GM06990 (cell line): ENCODE results near the gene COL4A6.

Experiments
- DNase-seq: peaks from one replicate; pipeline ENCODE4 v3.0.0-alpha.2; 2011; ENCODE audit not compliant: insufficient read length; ENCODE audit errors: extremely low read depth
- H3K27me3 ChIP-seq: replicated peaks from 2 replicates; pipeline ENCODE4 v1.6.0; 2011; ENCODE audit warnings: low read length; ENCODE audit not compliant: control insufficient read depth, insufficient read depth
- H3K36me3 ChIP-seq: 2 replicates; pipeline ENCODE4 v1.5.1; 2011; ENCODE audit warnings: low read length; ENCODE audit not compliant: control insufficient read depth, insufficient read depth
- H3K4me3 ChIP-seq: replicated peaks from 2 replicates; pipeline ENCODE4 v1.5.1; 2011; ENCODE audit warnings: low read depth, mild to moderate bottlenecking, control low read depth, low read length
- TF ChIP-seq, protein P1 (sequence below): IDR thresholded peaks from 2 replicates; pipeline ENCODE4 v1.5.1; 2011; ENCODE audit warnings: low read length, control low read depth, mild to moderate bottlenecking, inconsistent platforms; ENCODE audit not compliant: insufficient read depth, poor library complexity, severe bottlenecking

The COL4A6 gene

DNA sequence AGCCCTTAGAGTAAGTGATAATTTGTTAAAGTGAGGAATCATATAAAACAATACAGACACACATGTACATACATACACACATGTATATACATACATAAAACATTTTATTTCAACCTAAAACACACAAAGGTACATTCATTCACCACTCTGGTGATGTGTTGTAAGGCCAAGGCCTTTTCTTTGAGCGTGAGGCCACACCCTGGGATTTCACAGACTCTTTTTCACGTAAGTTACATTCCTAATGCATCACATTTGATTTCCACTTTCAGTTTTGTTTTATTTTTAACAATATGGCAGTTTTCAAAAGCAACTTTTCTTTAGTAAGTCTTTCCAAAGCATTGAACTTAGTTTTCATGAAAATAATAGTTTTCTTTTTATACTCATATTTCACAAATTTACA lies 170.7 kb downstream of the COL4A6 start:
- Histone ChIP-seq H3K27me3 (no peaks in the 10 kb centered on the region), H3K36me3 (no peaks in the 10 kb centered on the region), H3K4me3 (no peak overlapping the region)
- DNase-seq, result no peak
- TF ChIP-seq, protein P1, sequence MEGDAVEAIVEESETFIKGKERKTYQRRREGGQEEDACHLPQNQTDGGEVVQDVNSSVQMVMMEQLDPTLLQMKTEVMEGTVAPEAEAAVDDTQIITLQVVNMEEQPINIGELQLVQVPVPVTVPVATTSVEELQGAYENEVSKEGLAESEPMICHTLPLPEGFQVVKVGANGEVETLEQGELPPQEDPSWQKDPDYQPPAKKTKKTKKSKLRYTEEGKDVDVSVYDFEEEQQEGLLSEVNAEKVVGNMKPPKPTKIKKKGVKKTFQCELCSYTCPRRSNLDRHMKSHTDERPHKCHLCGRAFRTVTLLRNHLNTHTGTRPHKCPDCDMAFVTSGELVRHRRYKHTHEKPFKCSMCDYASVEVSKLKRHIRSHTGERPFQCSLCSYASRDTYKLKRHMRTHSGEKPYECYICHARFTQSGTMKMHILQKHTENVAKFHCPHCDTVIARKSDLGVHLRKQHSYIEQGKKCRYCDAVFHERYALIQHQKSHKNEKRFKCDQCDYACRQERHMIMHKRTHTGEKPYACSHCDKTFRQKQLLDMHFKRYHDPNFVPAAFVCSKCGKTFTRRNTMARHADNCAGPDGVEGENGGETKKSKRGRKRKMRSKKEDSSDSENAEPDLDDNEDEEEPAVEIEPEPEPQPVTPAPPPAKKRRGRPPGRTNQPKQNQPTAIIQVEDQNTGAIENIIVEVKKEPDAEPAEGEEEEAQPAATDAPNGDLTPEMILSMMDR, result no peak

DNA sequence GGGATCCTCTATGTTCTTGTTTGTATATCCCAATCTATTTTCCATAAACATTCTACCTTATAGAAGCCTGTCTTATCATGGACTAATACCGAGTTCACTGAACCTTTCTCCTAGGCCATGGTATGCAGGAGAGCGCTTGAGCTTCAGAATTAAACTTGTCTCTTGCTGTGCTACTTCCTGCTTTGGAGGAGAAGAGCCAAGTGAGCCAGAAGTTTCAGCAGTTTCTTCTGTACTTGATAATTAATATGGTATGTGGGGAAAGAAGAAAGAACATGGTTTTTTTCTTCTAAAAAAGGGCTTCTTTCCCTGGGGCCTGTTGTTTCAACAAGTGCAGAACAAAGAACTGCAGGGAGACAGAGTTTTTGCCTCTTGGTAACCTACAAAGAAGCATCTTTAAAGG lies 173.8 kb downstream of the COL4A6 start:
- Histone ChIP-seq H3K27me3 (no peaks in the 10 kb centered on the region; the same call in 1 of the 2 replicates), H3K4me3 (no peak overlapping the region), H3K36me3 (no peaks in the 10 kb centered on the region)
- no peak for DNase-seq
- TF ChIP-seq, protein P1, result no peak

DNA sequence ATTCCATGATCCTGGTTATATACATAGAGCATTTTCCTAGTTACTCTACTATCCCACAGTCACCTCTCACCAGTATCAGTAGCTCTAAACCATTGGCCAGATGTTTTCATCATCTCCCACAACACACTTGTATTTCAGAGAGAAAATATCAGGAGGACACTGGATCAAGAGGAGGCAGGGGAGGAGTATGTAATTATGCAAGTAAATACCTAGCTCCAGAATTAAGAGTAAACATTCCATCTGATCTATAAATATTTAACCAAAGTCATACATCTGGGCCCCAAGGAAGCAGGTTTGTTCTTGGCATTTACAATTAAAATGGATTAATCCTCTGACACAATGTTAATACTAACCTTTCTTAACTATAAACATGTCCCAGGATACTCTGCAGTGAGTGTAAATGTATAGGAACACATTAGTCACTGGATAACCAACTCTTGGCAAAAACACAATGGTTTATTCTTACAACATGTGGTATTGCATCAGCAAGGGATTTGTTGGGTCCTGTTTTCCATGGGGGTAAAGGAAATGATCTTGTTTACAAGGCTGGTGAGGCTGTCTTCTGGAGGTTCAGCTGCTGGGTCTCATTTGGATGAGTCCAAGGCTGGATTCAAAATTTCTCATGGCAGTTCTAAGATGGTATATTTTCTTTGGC lies 176.5 kb downstream of the COL4A6 start:
- H3K27me3 ChIP-seq, result no peaks in the 10 kb centered on the region; the same call in 1 of the 2 replicates
- TF ChIP-seq, protein P1, result no peak
- H3K36me3 ChIP-seq, result no peaks in the 10 kb centered on the region
- no peak overlapping the region for H3K4me3 ChIP-seq
- no peak for DNase-seq

DNA sequence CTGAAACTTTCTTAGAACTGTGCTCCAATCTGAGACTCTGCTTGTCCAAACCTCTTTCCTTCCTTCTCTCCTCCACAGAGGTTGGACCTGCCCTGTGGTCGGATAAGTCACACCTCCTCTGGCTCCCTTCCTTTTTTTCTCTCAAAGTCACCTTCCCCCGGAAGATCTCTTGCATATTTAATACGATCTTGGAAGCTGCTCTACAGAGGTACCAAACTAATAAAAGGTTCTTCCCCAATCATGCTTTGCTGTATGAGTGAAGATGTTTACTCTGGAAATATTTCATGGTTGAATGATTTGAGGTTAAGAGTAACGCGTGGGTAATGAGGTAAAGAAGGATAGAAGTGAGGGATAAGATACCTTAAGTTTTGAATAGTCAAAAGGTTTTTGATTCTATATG lies 180.7 kb downstream of the COL4A6 start:
- Histone ChIP-seq H3K27me3 (no peaks in the 10 kb centered on the region; the same call in 1 of the 2 replicates), H3K4me3 (no peak overlapping the region), H3K36me3 (no peaks in the 10 kb centered on the region)
- TF ChIP-seq, protein P1, result no peak
- DNase-seq, result no peak

DNA sequence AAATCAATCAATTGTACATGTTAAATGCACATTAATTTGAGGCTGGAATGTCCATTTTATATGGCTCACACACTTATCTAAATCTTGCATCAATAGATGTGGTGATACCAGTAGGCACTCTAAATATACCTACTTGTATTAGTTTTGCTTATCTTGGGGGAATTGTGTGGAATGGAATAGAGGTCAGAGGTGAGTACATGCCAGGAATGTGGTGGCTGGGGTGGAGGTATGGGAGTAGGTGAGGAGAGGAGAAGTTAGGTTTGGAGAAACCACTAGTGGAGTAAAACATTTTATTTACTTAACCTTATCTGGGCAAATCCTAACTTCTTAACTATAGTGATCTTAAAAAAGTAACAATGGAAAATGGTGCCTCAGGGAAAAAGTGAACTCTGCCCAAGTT lies 183.6 kb downstream of the COL4A6 start:
- no peak for DNase-seq

More for the DNA sequence above, 183.6 kb downstream of the COL4A6 start:
- TF ChIP-seq, protein P1, result no peak
- Histone ChIP-seq H3K4me3 (no peak overlapping the region), H3K36me3 (no peaks in the 10 kb centered on the region), H3K27me3 (no peaks in the 10 kb centered on the region)
